Trophoblast cell (in vitro differentiated cells and primary cell): ENCODE data around the gene POMP. TPM values are rescaled to one million over a fixed set of nuclear protein-coding genes. Genes with fewer than 3 reads are reported as not detected.

Experiments
- DNase-seq, 2 donors: peaks; one replicate each; pipeline ENCODE4 v3.0.0-alpha.2; 2016
- H2AFZ ChIP-seq: 2 replicates; pipeline ENCODE4 v1.6.1; 2013; ENCODE audit warnings: low read length, moderate library complexity, mild to moderate bottlenecking; ENCODE audit not compliant: insufficient read depth, poor library complexity
- H2AK5ac ChIP-seq: 2 replicates; pipeline ENCODE4 v1.6.1; 2013; ENCODE audit warnings: mild to moderate bottlenecking, low read length
- H2BK120ac ChIP-seq: 2 replicates; pipeline ENCODE4 v1.6.1; 2013; ENCODE audit warnings: low read length, mild to moderate bottlenecking, moderate library complexity; ENCODE audit not compliant: insufficient read depth, poor library complexity
- H2BK12ac ChIP-seq: 2 replicates; pipeline ENCODE4 v1.6.1; 2013; ENCODE audit warnings: mild to moderate bottlenecking, low read length, moderate library complexity
- H2BK5ac ChIP-seq: 2 replicates; pipeline ENCODE4 v1.6.1; 2013; ENCODE audit warnings: low read length, low read depth, moderate library complexity, mild to moderate bottlenecking; ENCODE audit not compliant: poor library complexity
- H3K14ac ChIP-seq: 2 replicates; pipeline ENCODE4 v1.6.1; 2013; ENCODE audit warnings: mild to moderate bottlenecking, low read length
- H3K18ac ChIP-seq: 2 replicates; pipeline ENCODE4 v1.6.1; 2013; ENCODE audit warnings: mild to moderate bottlenecking, low read length
- H3K23ac ChIP-seq: 2 replicates; pipeline ENCODE4 v1.6.1; 2013; ENCODE audit warnings: low read length
- H3K27ac ChIP-seq: 2 replicates; pipeline ENCODE4 v1.5.1; 2013; ENCODE audit warnings: low read depth, mild to moderate bottlenecking, inconsistent platforms, low read length, moderate library complexity
- H3K27me3 ChIP-seq: 2 replicates; pipeline ENCODE4 v1.6.1; 2013; ENCODE audit warnings: inconsistent platforms, mild to moderate bottlenecking, low read length, moderate library complexity; ENCODE audit not compliant: insufficient read depth
- H3K36me3 ChIP-seq, 2 experiments: 1 replicate in 1 of 2; 2 replicates in 1 of 2; pipeline ENCODE4 v1.6.1; 2013; ENCODE audit warnings: low read length in 2 of 2, mild to moderate bottlenecking in 2 of 2, moderate library complexity in 1 of 2; ENCODE audit not compliant: insufficient read depth in 2 of 2, control insufficient read depth in 1 of 2
- H3K4ac ChIP-seq: 2 replicates; pipeline ENCODE4 v1.6.1; 2013; ENCODE audit warnings: low read depth, mild to moderate bottlenecking, low read length, moderate library complexity
- H3K4me1 ChIP-seq, 2 experiments: 1 replicate in 1 of 2; 2 replicates in 1 of 2; pipeline ENCODE4 v1.6.1; 2013; ENCODE audit warnings: low read length in 2 of 2, mild to moderate bottlenecking in 2 of 2, moderate library complexity in 1 of 2; ENCODE audit not compliant: insufficient read depth in 2 of 2, control insufficient read depth in 1 of 2
- H3K4me2 ChIP-seq: 2 replicates; pipeline ENCODE4 v1.6.1; 2013; ENCODE audit warnings: inconsistent platforms, mild to moderate bottlenecking, low read length, moderate library complexity
- H3K4me3 ChIP-seq: 2 replicates; pipeline ENCODE4 v1.5.1; 2013; ENCODE audit warnings: mild to moderate bottlenecking, low read depth, low read length, inconsistent platforms
- H3K79me1 ChIP-seq: one replicate; pipeline ENCODE4 v1.6.1; 2013; ENCODE audit warnings: low read length
- H3K79me2 ChIP-seq: 2 replicates; pipeline ENCODE4 v1.6.1; 2013; ENCODE audit warnings: low read length, mild to moderate bottlenecking; ENCODE audit not compliant: control insufficient read depth, insufficient read depth, poor library complexity
- H3K9ac ChIP-seq: 2 replicates; pipeline ENCODE4 v1.6.1; 2013; ENCODE audit warnings: mild to moderate bottlenecking, low read length
- H3K9me3 ChIP-seq: 2 replicates; pipeline ENCODE4 v1.6.1; 2013; ENCODE audit warnings: low read depth, mild to moderate bottlenecking, control low read depth, inconsistent platforms, low read length; ENCODE audit not compliant: insufficient read depth
- H4K12ac ChIP-seq: 2 replicates; pipeline ENCODE4 v1.6.1; 2013; ENCODE audit warnings: low read depth, mild to moderate bottlenecking, low read length, moderate library complexity
- H4K8ac ChIP-seq: 2 replicates; pipeline ENCODE4 v1.6.1; 2013; ENCODE audit warnings: low read depth, mild to moderate bottlenecking, low read length, moderate library complexity
- H4K91ac ChIP-seq: one replicate; pipeline ENCODE4 v1.6.1; 2013; ENCODE audit warnings: low read depth, mild to moderate bottlenecking, low read length, moderate library complexity
- whole genome bisulfite sequencing: extraction: QIAGEN DNeasy Blood & Tissue Kit; methylation state at CpG from one replicate; pipeline ENCODE4 v1.1.7; 2013; ENCODE audit warnings: missing lambda C conversion rate; ENCODE audit not compliant: insufficient read length, insufficient coverage; ENCODE audit errors: extremely low coverage; 5-methylcytosine and 5-hydroxymethylcytosine counted together
- polyA plus RNA-seq: library from polyadenylated mRNA; stranded (reverse); fragments of 200-250 nt; gene quantifications from 2 replicates; pipeline ENCODE4 v1.2.3, GENCODE V29; 2013

The POMP gene
- polyA plus RNA-seq, result 138 and 141 TPM in 2 replicates

GRCh38 chr13:28658796-28659620, at the start of gene POMP:
TSS of gene POMP (plus strand) at chr13:28659130. CDS start at chr13:28659185, 55 bp downstream.
- Histone ChIP-seq H3K4me2 (peak within 1 kb of the TSS; percentile 94), H3K9ac (peak within 1 kb of the TSS; percentile 90), H3K36me3 (peaks cover 3 to 10% of the 10 kb centered on the region in 2 experiments), H2AFZ (peak within 1 kb of the TSS; percentile 82), H3K27me3 (no peaks in the 10 kb centered on the region), H3K9me3 (no peaks in the 10 kb centered on the region), H3K18ac (peak within 1 kb of the TSS; percentile 76), H3K79me2 (peaks cover 14% of the 10 kb centered on the region), H3K23ac (no peak within 1 kb of the TSS), H3K4me1 (peaks cover 0 to 4% of the 10 kb centered on the region in 2 experiments), H2BK12ac (no peak within 1 kb of the TSS), H3K27ac (peak within 1 kb of the TSS; percentile 42), H2BK120ac (peak within 1 kb of the TSS; percentile 57), H2BK5ac (peak within 1 kb of the TSS; percentile 58), H3K4ac (peak within 1 kb of the TSS; percentile 91), H3K14ac (peak within 1 kb of the TSS; percentile 79), H4K91ac (peak within 1 kb of the TSS; percentile 83), H4K8ac (peak within 1 kb of the TSS; percentile 91), H2AK5ac (peak within 1 kb of the TSS; percentile 55), H3K79me1 (peaks cover 10% of the 10 kb centered on the region), H4K12ac (peak within 1 kb of the TSS; percentile 60), H3K4me3 (peak within 1 kb of the TSS; percentile 90)
- no CpG with 5 or more reads among the region's 64 CpGs for WGBS
- peak; percentile 83 to 90 for DNase-seq

GRCh38 chr13:28609381-28609780, 49.5 kb upstream of the POMP start:
- Histone ChIP-seq H3K36me3 (no peaks in the 10 kb centered on the region), H2BK120ac (no peak overlapping the region), H3K4me2 (no peak overlapping the region), H3K27me3 (no peaks in the 10 kb centered on the region), H3K4me1 (no peaks in the 10 kb centered on the region), H4K12ac (no peak overlapping the region), H2BK12ac (no peak overlapping the region), H3K14ac (no peak overlapping the region), H3K79me2 (no peaks in the 10 kb centered on the region), H4K8ac (no peak overlapping the region), H3K27ac (no peak overlapping the region), H2AK5ac (no peak overlapping the region), H3K79me1 (no peaks in the 10 kb centered on the region), H3K18ac (no peak overlapping the region), H2BK5ac (no peak overlapping the region), H3K9me3 (no peaks in the 10 kb centered on the region), H3K4ac (no peak overlapping the region), H4K91ac (no peak overlapping the region), H3K9ac (no peak overlapping the region), H2AFZ (no peak overlapping the region), H3K23ac (no peak overlapping the region), H3K4me3 (no peak overlapping the region)
- no peak for DNase-seq
- no CpG with 5 or more reads among the region's 1 CpG for WGBS

- Histone ChIP-seq H3K27ac (no peak overlapping the region), H4K91ac (no peak overlapping the region), H3K79me2 (no peaks in the 10 kb centered on the region), H2BK120ac (no peak overlapping the region), H3K14ac (no peak overlapping the region), H3K4me3 (no peak overlapping the region), H2AFZ (no peak overlapping the region), H3K9ac (no peak overlapping the region), H3K36me3 (no peaks in the 10 kb centered on the region), H2BK12ac (no peak overlapping the region), H3K23ac (no peak overlapping the region), H3K27me3 (no peaks in the 10 kb centered on the region), H3K18ac (no peak overlapping the region), H4K12ac (no peak overlapping the region), H3K79me1 (no peaks in the 10 kb centered on the region), H3K9me3 (no peaks in the 10 kb centered on the region), H2AK5ac (no peak overlapping the region), H3K4me1 (no peaks in the 10 kb centered on the region), H2BK5ac (no peak overlapping the region), H3K4ac (no peak overlapping the region), H4K8ac (no peak overlapping the region), H3K4me2 (no peak overlapping the region)
- no CpG with 5 or more reads among the region's 1 CpG for WGBS
- no peak for DNase-seq
Measured at GRCh38 chr13:28609926-28610325, 49.0 kb upstream of the POMP start.

- Histone ChIP-seq H3K4me3 (no peak overlapping the region), H3K79me1 (no peaks in the 10 kb centered on the region), H3K14ac (no peak overlapping the region), H3K18ac (no peak overlapping the region), H3K79me2 (no peaks in the 10 kb centered on the region), H2AFZ (no peak overlapping the region), H3K27ac (no peak overlapping the region), H2BK12ac (no peak overlapping the region), H3K36me3 (no peaks in the 10 kb centered on the region), H2AK5ac (no peak overlapping the region), H4K12ac (no peak overlapping the region), H2BK120ac (no peak overlapping the region), H3K4me1 (no peaks in the 10 kb centered on the region), H3K27me3 (no peaks in the 10 kb centered on the region), H2BK5ac (no peak overlapping the region), H3K23ac (no peak overlapping the region), H4K91ac (no peak overlapping the region), H3K9me3 (no peaks in the 10 kb centered on the region), H3K4me2 (no peak overlapping the region), H3K9ac (no peak overlapping the region), H4K8ac (no peak overlapping the region), H3K4ac (no peak overlapping the region)
- DNase-seq, result no peak
- WGBS, result no CpG with 5 or more reads among the region's 6 CpGs
Measured at GRCh38 chr13:28610996-28611395, 47.9 kb upstream of the POMP start.
